ENCODE measurements around the gene WDFY4. TPM values are rescaled to one million over a fixed set of nuclear protein-coding genes. Genes with fewer than 3 reads are reported as not detected.

WDFY4 gene
- total and polyA plus RNA-seq, 7 experiments from 2014 or later, result 0.12 to 39.3 (median 1.5) TPM

DNA sequence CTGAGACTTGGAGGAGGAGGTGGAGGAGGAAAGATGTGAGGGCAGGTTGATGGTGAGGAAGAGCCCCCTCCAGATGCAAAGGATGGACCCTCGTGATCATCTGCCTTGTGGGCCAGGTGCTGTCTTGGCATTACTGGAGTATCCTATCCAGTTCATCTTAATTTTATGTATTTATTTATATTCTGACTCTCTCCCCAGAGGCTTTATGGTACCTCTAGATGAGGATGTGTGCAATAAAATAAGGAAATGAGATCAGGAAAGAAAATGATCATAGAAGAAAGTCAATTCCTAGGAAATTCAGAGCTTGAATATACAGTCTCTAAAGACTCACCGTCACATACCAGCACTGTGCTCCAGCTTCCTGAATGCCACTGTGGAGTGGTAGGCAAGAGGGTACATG lies 160.8 kb downstream of the WDFY4 start:
- POLR2A ChIA-PET, result no interaction called here
- Mint-ChIP-seq H3K9me3 (no peaks in the 10 kb centered on the region), H3K4me1 (no peaks in the 10 kb centered on the region), H3K36me3 (no peaks in the 10 kb centered on the region), H3K27ac (no peak overlapping the region), H3K4me3 (no peak overlapping the region), H3K27me3 (no peaks in the 10 kb centered on the region)
- H3K4me1 ChIP-seq (ENCODE audit: control insufficient read depth in 2 of 2, insufficient read depth in 2 of 2, low read length in 2 of 2), result no peaks in the 10 kb centered on the region
- no peak for ATAC-seq
- H3K36me3 ChIP-seq (ENCODE audit: control insufficient read depth in 2 of 3, insufficient read depth in 3 of 3, low read length in 3 of 3), result no peaks in the 10 kb centered on the region
- CTCF ChIA-PET, result no interaction called here
- no peaks in the 10 kb centered on the region for H3K9me3 ChIP-seq (ENCODE audit: control insufficient read depth in 2 of 3, low read length in 3 of 3)
- DNase-seq, result no peak
- H3K4me3 ChIP-seq (ENCODE audit: low read length), result no peak overlapping the region
- H3K27ac ChIP-seq (ENCODE audit: low read depth, low read length), result no peak overlapping the region
- intact Hi-C loops (cut with micrococcal nuclease), result no loop called here
- no peaks in the 10 kb centered on the region for H3K27me3 ChIP-seq (ENCODE audit: control insufficient read depth in 2 of 2, insufficient read depth in 2 of 2, low read length in 2 of 2)

DNA sequence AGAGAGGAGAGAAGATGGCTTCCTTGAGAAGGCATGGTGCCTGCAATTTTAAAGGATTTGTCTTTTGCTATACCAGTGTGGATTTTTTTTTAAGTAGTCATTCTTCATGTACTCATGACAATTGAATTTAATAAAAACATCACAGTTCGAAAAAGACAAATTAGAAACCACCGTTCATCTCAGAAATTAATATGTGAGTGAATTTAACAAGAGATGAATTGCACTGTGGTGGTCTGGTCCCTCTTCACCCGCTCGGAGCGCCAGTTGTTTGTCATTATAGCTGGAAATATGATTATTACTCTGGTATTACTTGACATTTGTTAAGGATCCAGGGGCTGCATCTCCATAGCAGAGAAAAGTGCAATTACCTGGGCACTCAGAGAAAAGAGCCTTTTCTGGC lies 163.0 kb downstream of the WDFY4 start:
- ATAC-seq (no peak), DNase-seq (no peak)
- intact Hi-C loops (cut with micrococcal nuclease), result no loop called here
- Histone ChIP-seq H3K27ac (ENCODE audit: low read depth, low read length) (no peak overlapping the region), H3K27me3 (ENCODE audit: control insufficient read depth in 2 of 2, insufficient read depth in 2 of 2, low read length in 2 of 2) (no peaks in the 10 kb centered on the region), H3K4me3 (ENCODE audit: low read length) (no peak overlapping the region), H3K4me1 (ENCODE audit: control insufficient read depth in 2 of 2, insufficient read depth in 2 of 2, low read length in 2 of 2) (no peaks in the 10 kb centered on the region), H3K36me3 (ENCODE audit: control insufficient read depth in 2 of 3, insufficient read depth in 3 of 3, low read length in 3 of 3) (no peaks in the 10 kb centered on the region), H3K9me3 (ENCODE audit: control insufficient read depth in 2 of 3, low read length in 3 of 3) (no peaks in the 10 kb centered on the region)
- H3K4me1 Mint-ChIP-seq, result no peaks in the 10 kb centered on the region
- H3K27me3 Mint-ChIP-seq, result no peaks in the 10 kb centered on the region
- no peaks in the 10 kb centered on the region for H3K9me3 Mint-ChIP-seq
- H3K27ac Mint-ChIP-seq, result no peak overlapping the region
- no peak overlapping the region for H3K4me3 Mint-ChIP-seq
- ChIA-PET CTCF (no interaction called here), POLR2A (no interaction called here)
- H3K36me3 Mint-ChIP-seq, result no peaks in the 10 kb centered on the region

DNA sequence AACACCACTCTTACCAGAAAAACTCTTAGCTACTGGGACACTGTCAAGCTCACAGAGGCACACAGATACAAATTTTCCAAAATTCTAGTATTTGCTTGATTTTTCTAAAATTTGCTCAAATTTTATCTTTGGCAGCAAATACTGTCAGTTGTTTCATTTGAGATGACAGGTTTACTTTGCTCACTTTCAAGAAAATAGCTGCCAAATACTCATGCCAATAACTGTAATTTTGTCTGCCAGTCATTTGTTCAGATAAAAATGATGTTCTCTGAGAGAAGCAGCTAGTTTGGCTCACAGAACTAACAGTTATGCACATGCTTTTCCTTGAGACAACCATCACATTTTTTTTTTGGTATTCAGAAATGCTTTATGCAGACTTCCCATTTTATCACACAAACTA lies 172.2 kb downstream of the WDFY4 start:
- CTCF ChIA-PET, result no interaction called here
- intact Hi-C loops (cut with micrococcal nuclease), result no loop called here
- ATAC-seq, result no peak
- Mint-ChIP-seq H3K27me3 (peaks cover 0 to 16% (median 3%) of the 10 kb centered on the region in 5 donors), H3K36me3 (peaks cover 0 to 3% (median 0%) of the 10 kb centered on the region in 5 donors), H3K9me3 (peaks cover 0 to 6% (median 4%) of the 10 kb centered on the region in 11 donors), H3K27ac (no peak overlapping the region), H3K4me1 (peaks cover 0 to 2% (median 0%) of the 10 kb centered on the region in 7 donors), H3K4me3 (no peak overlapping the region)
- Histone ChIP-seq H3K4me3 (ENCODE audit: low read length) (no peak overlapping the region), H3K36me3 (ENCODE audit: control insufficient read depth in 2 of 3, insufficient read depth in 3 of 3, low read length in 3 of 3) (no peaks in the 10 kb centered on the region), H3K9me3 (ENCODE audit: control insufficient read depth in 2 of 3, low read length in 3 of 3) (no peaks in the 10 kb centered on the region), H3K27me3 (ENCODE audit: control insufficient read depth in 2 of 2, insufficient read depth in 2 of 2, low read length in 2 of 2) (no peaks in the 10 kb centered on the region), H3K27ac (ENCODE audit: low read depth, low read length) (no peak overlapping the region), H3K4me1 (ENCODE audit: control insufficient read depth in 2 of 2, insufficient read depth in 2 of 2, low read length in 2 of 2) (no peaks in the 10 kb centered on the region)
- DNase-seq, result no peak
- POLR2A ChIA-PET, result no interaction called here

DNA sequence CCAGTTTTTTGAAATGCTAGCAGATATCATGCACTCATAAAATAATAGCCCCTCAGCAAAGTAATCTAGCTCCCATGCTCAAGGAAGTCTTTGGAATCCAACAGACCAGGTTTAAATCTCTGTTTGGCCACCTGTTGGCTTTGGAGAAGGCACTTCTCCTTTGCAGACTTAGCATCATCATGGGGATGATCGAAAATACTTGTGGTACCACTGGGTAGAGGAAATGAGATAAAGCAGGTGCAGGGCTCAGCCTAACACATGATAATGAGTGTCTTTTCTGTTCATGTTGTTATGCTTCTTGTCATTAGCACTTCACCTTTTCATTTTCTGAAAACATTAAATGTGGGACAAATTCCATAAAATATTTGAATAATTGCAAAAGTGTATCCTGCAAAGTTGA lies 187.6 kb downstream of the WDFY4 start:
- Histone ChIP-seq H3K36me3 (ENCODE audit: control insufficient read depth in 2 of 3, insufficient read depth in 3 of 3, low read length in 3 of 3) (no peaks in the 10 kb centered on the region), H3K4me3 (ENCODE audit: low read length) (no peak overlapping the region), H3K27ac (ENCODE audit: low read depth, low read length) (no peak overlapping the region), H3K27me3 (ENCODE audit: control insufficient read depth in 2 of 2, insufficient read depth in 2 of 2, low read length in 2 of 2) (no peaks in the 10 kb centered on the region), H3K9me3 (ENCODE audit: control insufficient read depth in 2 of 3, low read length in 3 of 3) (no peaks in the 10 kb centered on the region), H3K4me1 (ENCODE audit: control insufficient read depth in 2 of 2, insufficient read depth in 2 of 2, low read length in 2 of 2) (no peaks in the 10 kb centered on the region)
- Mint-ChIP-seq H3K27ac (no peak overlapping the region), H3K36me3 (no peaks in the 10 kb centered on the region), H3K4me3 (no peak overlapping the region), H3K9me3 (no peaks in the 10 kb centered on the region), H3K4me1 (no peaks in the 10 kb centered on the region), H3K27me3 (peaks cover 0 to 9% (median 5%) of the 10 kb centered on the region in 5 donors)
- ATAC-seq (no peak), DNase-seq (no peak)
- ChIA-PET CTCF (no interaction called here), POLR2A (no interaction called here)
- intact Hi-C loops (cut with micrococcal nuclease), result no loop called here

DNA sequence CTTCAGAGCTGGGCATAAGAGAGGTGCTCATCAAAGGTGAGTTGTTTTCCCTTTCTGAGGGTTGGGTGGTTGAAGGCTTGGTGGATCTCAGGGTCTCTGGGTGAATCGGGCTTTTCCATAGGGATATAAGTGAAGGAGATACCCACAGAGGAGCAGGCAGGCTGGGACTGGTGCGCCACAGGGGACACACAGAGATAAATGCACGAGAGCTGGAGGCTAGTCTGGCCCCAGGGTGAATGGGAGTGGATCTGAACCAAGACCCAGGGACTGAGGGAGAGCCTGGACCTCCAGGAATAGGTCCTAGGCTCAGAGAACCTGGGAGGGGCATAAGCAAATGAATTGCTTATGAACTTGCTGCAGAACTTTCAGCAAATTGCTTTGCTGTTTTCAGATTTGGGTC lies 193.4 kb downstream of the WDFY4 start:
- no peaks in the 10 kb centered on the region for H3K36me3 ChIP-seq (ENCODE audit: control insufficient read depth in 2 of 3, insufficient read depth in 3 of 3, low read length in 3 of 3)
- no peak for DNase-seq
- no peaks in the 10 kb centered on the region for H3K27me3 ChIP-seq (ENCODE audit: control insufficient read depth in 2 of 2, insufficient read depth in 2 of 2, low read length in 2 of 2)
- no peaks in the 10 kb centered on the region for H3K9me3 ChIP-seq (ENCODE audit: control insufficient read depth in 2 of 3, low read length in 3 of 3)
- no peak overlapping the region for H3K4me3 ChIP-seq (ENCODE audit: low read length)
- H3K4me1 ChIP-seq (ENCODE audit: control insufficient read depth in 2 of 2, insufficient read depth in 2 of 2, low read length in 2 of 2), result no peaks in the 10 kb centered on the region
- no peaks in the 10 kb centered on the region for H3K36me3 Mint-ChIP-seq
- no peak for ATAC-seq
- intact Hi-C loops (cut with micrococcal nuclease), result no loop called here
- no peak overlapping the region for H3K4me3 Mint-ChIP-seq
- peaks cover 0 to 4% (median 0%) of the 10 kb centered on the region in 5 donors for H3K27me3 Mint-ChIP-seq
- H3K27ac ChIP-seq (ENCODE audit: low read depth, low read length), result no peak overlapping the region
- no peaks in the 10 kb centered on the region for H3K9me3 Mint-ChIP-seq
- ChIA-PET CTCF (no interaction called here), POLR2A (no interaction called here)
- H3K27ac Mint-ChIP-seq, result no peak overlapping the region
- no peaks in the 10 kb centered on the region for H3K4me1 Mint-ChIP-seq

DNA sequence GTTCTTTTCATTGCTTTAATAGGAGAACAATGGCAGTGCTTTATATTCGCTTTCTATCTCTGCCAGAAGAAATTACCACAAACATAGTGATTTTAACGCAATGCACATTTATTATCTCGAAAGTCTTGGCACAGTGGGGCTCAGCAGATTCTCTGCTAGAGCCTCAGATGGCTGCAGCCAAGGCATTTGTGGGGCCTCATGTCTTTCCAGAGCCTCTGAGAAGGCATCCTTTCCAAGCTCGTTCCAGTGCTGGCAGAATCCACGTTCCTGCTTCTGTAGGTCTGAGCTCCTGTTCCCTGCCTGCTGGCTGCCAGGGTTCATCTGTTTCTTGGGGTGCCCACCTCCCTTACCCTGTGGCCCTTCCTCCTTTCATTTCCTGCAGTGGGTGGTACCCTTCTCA lies 194.8 kb downstream of the WDFY4 start:
- intact Hi-C loops (cut with micrococcal nuclease), result no loop called here
- Mint-ChIP-seq H3K4me3 (no peak overlapping the region), H3K4me1 (no peaks in the 10 kb centered on the region), H3K36me3 (no peaks in the 10 kb centered on the region), H3K27ac (no peak overlapping the region), H3K9me3 (no peaks in the 10 kb centered on the region), H3K27me3 (peaks cover 0 to 4% (median 0%) of the 10 kb centered on the region in 5 donors)
- CTCF ChIA-PET, result no interaction called here
- no peaks in the 10 kb centered on the region for H3K9me3 ChIP-seq (ENCODE audit: control insufficient read depth in 2 of 3, low read length in 3 of 3)
- no peak for ATAC-seq
- no peak overlapping the region for H3K4me3 ChIP-seq (ENCODE audit: low read length)
- no peaks in the 10 kb centered on the region for H3K4me1 ChIP-seq (ENCODE audit: control insufficient read depth in 2 of 2, insufficient read depth in 2 of 2, low read length in 2 of 2)
- H3K27me3 ChIP-seq (ENCODE audit: control insufficient read depth in 2 of 2, insufficient read depth in 2 of 2, low read length in 2 of 2), result no peaks in the 10 kb centered on the region
- POLR2A ChIA-PET, result no interaction called here
- DNase-seq, result no peak
- H3K36me3 ChIP-seq (ENCODE audit: control insufficient read depth in 2 of 3, insufficient read depth in 3 of 3, low read length in 3 of 3), result no peaks in the 10 kb centered on the region
- no peak overlapping the region for H3K27ac ChIP-seq (ENCODE audit: low read depth, low read length)

DNA sequence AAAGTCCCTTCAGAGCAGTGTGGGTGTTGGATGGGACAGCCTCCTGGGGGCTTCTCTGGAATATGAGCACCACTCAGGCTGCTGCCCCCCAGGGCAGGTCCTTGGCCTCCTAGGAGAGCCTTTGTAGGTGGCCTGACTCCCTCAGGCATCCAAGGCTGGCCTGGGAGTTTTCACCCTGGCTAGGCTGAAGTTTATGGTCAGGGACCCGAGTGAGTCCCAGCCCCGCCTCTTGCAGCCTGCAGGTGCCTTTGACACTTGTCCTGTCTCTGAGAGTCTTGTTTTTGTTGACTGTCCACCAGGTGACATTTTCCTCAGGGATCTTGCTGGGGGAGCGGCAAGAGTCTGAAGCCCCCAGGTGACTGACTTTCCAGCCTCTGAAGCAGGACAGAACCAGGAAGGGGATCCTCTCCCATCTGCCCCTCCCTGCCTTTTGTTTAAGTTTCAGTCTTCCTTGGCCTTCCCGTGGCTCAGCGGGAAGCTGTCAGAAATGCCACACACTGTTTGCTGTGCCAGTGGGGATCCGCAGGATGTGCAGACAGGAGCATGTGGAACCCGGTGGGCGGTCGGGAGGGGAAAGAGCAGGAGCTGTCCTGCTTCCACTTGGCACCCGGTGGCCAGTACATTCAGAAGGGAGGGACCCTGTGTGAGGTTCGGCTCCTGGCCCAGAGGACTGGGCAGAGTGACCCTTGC lies 195.5 kb downstream of the WDFY4 start:
- H3K36me3 ChIP-seq (ENCODE audit: control insufficient read depth in 2 of 3, insufficient read depth in 3 of 3, low read length in 3 of 3), result no peaks in the 10 kb centered on the region
- H3K27me3 Mint-ChIP-seq, result peaks cover 0 to 7% (median 0%) of the 10 kb centered on the region in 5 donors
- intact Hi-C loops (cut with micrococcal nuclease), result loop anchor here in 1 of 2 donors (10.0 kb wide), 1 partner anchor 115 kb away; no protein-coding TSS in a partner anchor

More for the DNA sequence above, 195.5 kb downstream of the WDFY4 start:
- H3K27ac Mint-ChIP-seq, result no peak overlapping the region
- no peak for ATAC-seq
- Histone ChIP-seq H3K27me3 (ENCODE audit: control insufficient read depth in 2 of 2, insufficient read depth in 2 of 2, low read length in 2 of 2) (no peaks in the 10 kb centered on the region), H3K27ac (ENCODE audit: low read depth, low read length) (no peak overlapping the region), H3K4me1 (ENCODE audit: control insufficient read depth in 2 of 2, insufficient read depth in 2 of 2, low read length in 2 of 2) (no peaks in the 10 kb centered on the region), H3K4me3 (ENCODE audit: low read length) (no peak overlapping the region), H3K9me3 (ENCODE audit: control insufficient read depth in 2 of 3, low read length in 3 of 3) (no peaks in the 10 kb centered on the region)
- POLR2A ChIA-PET, result no interaction called here
- H3K4me3 Mint-ChIP-seq, result no peak overlapping the region
- CTCF ChIA-PET, result no interaction called here
- DNase-seq, result no peak
- no peaks in the 10 kb centered on the region for H3K36me3 Mint-ChIP-seq
- no peaks in the 10 kb centered on the region for H3K4me1 Mint-ChIP-seq
- H3K9me3 Mint-ChIP-seq, result no peaks in the 10 kb centered on the region
